Astrocyte (in vitro differentiated cells and primary cell): ENCODE results near the gene WNT9B. TPM values are rescaled to one million over a fixed set of nuclear protein-coding genes. Genes with fewer than 3 reads are reported as not detected.

Experiments used
- DNase-seq: peaks from one replicate; pipeline ENCODE4 v3.0.0-alpha.2; 2010; ENCODE audit warnings: low read depth
- FAIRE-seq: peaks from 2 replicates; lab custom pipeline; 2011; peaks lifted over from hg19 to GRCh38; lab: Jason Lieb, UNC
- H2AFZ ChIP-seq: 2 replicates; pipeline ENCODE4 v1.6.0; 2012; ENCODE audit warnings: low read depth, low read length, inconsistent platforms
- H3K27ac ChIP-seq: 2 replicates; pipeline ENCODE4 v1.5.1; 2011; ENCODE audit warnings: low read depth, low read length, inconsistent platforms
- H3K27me3 ChIP-seq: 2 replicates; pipeline ENCODE4 v1.6.0; 2011; ENCODE audit warnings: low read length, inconsistent platforms; ENCODE audit not compliant: insufficient read depth
- H3K36me3 ChIP-seq: 2 replicates; pipeline ENCODE4 v1.5.1; 2011; ENCODE audit warnings: low read length, inconsistent platforms; ENCODE audit not compliant: insufficient read depth
- H3K4me1 ChIP-seq: 2 replicates; pipeline ENCODE4 v1.5.1; 2011; ENCODE audit warnings: low read length, inconsistent platforms; ENCODE audit not compliant: insufficient read depth
- H3K4me2 ChIP-seq: 2 replicates; pipeline ENCODE4 v1.6.0; 2012; ENCODE audit warnings: low read length, inconsistent platforms
- H3K4me3 ChIP-seq: 2 replicates; pipeline ENCODE4 v1.5.1; 2011; ENCODE audit warnings: low read depth, mild to moderate bottlenecking, low read length, inconsistent platforms; ENCODE audit not compliant: insufficient read depth
- H3K79me2 ChIP-seq: 2 replicates; pipeline ENCODE4 v1.6.0; 2012; ENCODE audit warnings: mild to moderate bottlenecking, low read length, inconsistent platforms; ENCODE audit not compliant: insufficient read depth
- H3K9ac ChIP-seq: 2 replicates; pipeline ENCODE4 v1.6.0; 2012; ENCODE audit warnings: mild to moderate bottlenecking, low read length, inconsistent platforms
- H3K9me3 ChIP-seq: 2 replicates; pipeline ENCODE4 v1.5.1; 2012; ENCODE audit warnings: low read depth, mild to moderate bottlenecking, low read length, inconsistent platforms; ENCODE audit not compliant: insufficient read depth
- H4K20me1 ChIP-seq: 2 replicates; pipeline ENCODE4 v1.6.0; 2012; ENCODE audit warnings: low read length, inconsistent platforms; ENCODE audit not compliant: insufficient read depth
- H3K27ac Mint-ChIP-seq: one replicate; pipeline ENCODE4 v1.8.0; 2021; ENCODE audit warnings: mild to moderate bottlenecking, mixed read lengths; ENCODE audit not compliant: unreplicated experiment
- H3K27me3 Mint-ChIP-seq: one replicate; pipeline ENCODE4 v1.8.0; 2021; ENCODE audit warnings: low read depth, mixed read lengths; ENCODE audit not compliant: unreplicated experiment
- H3K36me3 Mint-ChIP-seq: one replicate; pipeline ENCODE4 v1.8.0; 2021; ENCODE audit warnings: low read depth, mixed read lengths; ENCODE audit not compliant: unreplicated experiment
- H3K4me1 Mint-ChIP-seq: one replicate; pipeline ENCODE4 v1.8.0; 2021; ENCODE audit warnings: low read depth, mixed read lengths; ENCODE audit not compliant: unreplicated experiment
- H3K4me3 Mint-ChIP-seq: one replicate; pipeline ENCODE4 v1.8.0; 2021; ENCODE audit warnings: mild to moderate bottlenecking, moderate library complexity, mixed read lengths; ENCODE audit not compliant: unreplicated experiment
- H3K9me3 Mint-ChIP-seq: one replicate; pipeline ENCODE4 v1.8.0; 2021; ENCODE audit warnings: mild to moderate bottlenecking, mixed read lengths; ENCODE audit not compliant: unreplicated experiment
- CTCF ChIP-seq: IDR thresholded peaks from 2 replicates; pipeline ENCODE4 v1.5.1; 2011; ENCODE audit warnings: low read depth, mild to moderate bottlenecking, inconsistent platforms, low read length, moderate library complexity; ENCODE audit not compliant: insufficient read depth
- EZH2 ChIP-seq: IDR thresholded peaks from 2 replicates; pipeline ENCODE4 v1.6.1; 2012; ENCODE audit warnings: mild to moderate bottlenecking, low read length, inconsistent platforms; ENCODE audit not compliant: insufficient read depth
- total RNA-seq: library from RNA; stranded (reverse); gene quantifications from 2 replicates; pipeline ENCODE4 v1.2.1, GENCODE V29; 2021

Gene WNT9B
- total RNA-seq, 1 donor from 2014 or later: 0.48 TPM

- Histone ChIP-seq H3K36me3 (no peaks in the 10 kb centered on the region), H3K27ac (no peak overlapping the region), H3K27me3 (peaks cover 55% of the 10 kb centered on the region), H3K79me2 (no peaks in the 10 kb centered on the region), H3K4me3 (no peak overlapping the region), H3K9me3 (peaks cover 7% of the 10 kb centered on the region), H3K4me1 (peaks cover 11% of the 10 kb centered on the region), H4K20me1 (no peaks in the 10 kb centered on the region), H2AFZ (no peak overlapping the region), H3K4me2 (no peak overlapping the region), H3K9ac (no peak overlapping the region)
- no peak for DNase-seq
- Mint-ChIP-seq H3K9me3 (peaks cover 3% of the 10 kb centered on the region), H3K27ac (no peak overlapping the region), H3K27me3 (peaks cover 65% of the 10 kb centered on the region), H3K4me3 (no peak overlapping the region), H3K36me3 (no peaks in the 10 kb centered on the region), H3K4me1 (no peaks in the 10 kb centered on the region)
- FAIRE-seq: no peak
- TF ChIP-seq EZH2 (no peak), CTCF (no peak)
Measured at GRCh38 chr17:46847204-46848191, 3.9 kb upstream of the WNT9B start.

GRCh38 chr17:46848534-46848933, 2.8 kb upstream of the WNT9B start:
- H3K4me1 ChIP-seq: peaks cover 11% of the 10 kb centered on the region
- no peak overlapping the region for H2AFZ ChIP-seq
- no peak overlapping the region for H3K27ac ChIP-seq
- H3K4me2 ChIP-seq: no peak overlapping the region
- no peak for TF ChIP-seq EZH2
- no peak for TF ChIP-seq CTCF
- no peak for FAIRE-seq
- no peaks in the 10 kb centered on the region for H4K20me1 ChIP-seq
- H3K9ac ChIP-seq: no peak overlapping the region
- H3K36me3 Mint-ChIP-seq: no peaks in the 10 kb centered on the region
- H3K27ac Mint-ChIP-seq: no peak overlapping the region
- H3K36me3 ChIP-seq: no peaks in the 10 kb centered on the region
- H3K79me2 ChIP-seq: no peaks in the 10 kb centered on the region
- H3K4me3 ChIP-seq: no peak overlapping the region
- peaks cover under 1% of the 10 kb centered on the region for H3K4me1 Mint-ChIP-seq
- no peak overlapping the region for H3K4me3 Mint-ChIP-seq
- H3K9me3 ChIP-seq: no peaks in the 10 kb centered on the region
- peaks cover 59% of the 10 kb centered on the region for H3K27me3 ChIP-seq
- DNase-seq: no peak
- H3K27me3 Mint-ChIP-seq: peaks cover 63% of the 10 kb centered on the region
- no peaks in the 10 kb centered on the region for H3K9me3 Mint-ChIP-seq

GRCh38 chr17:46850688-46851028, 725 bp upstream of the WNT9B start:
- H3K27ac ChIP-seq: no peak overlapping the region
- H3K9ac ChIP-seq: no peak overlapping the region
- peak overlapping the region; percentile 55 for H3K4me2 ChIP-seq
- H2AFZ ChIP-seq: no peak overlapping the region
- TF ChIP-seq CTCF (no peak), EZH2 (no peak)
- H3K4me1 ChIP-seq: peaks cover 11% of the 10 kb centered on the region
- DNase-seq (no peak), FAIRE-seq (no peak)
- H3K36me3 Mint-ChIP-seq: no peaks in the 10 kb centered on the region
- H3K4me1 Mint-ChIP-seq: peaks cover 15% of the 10 kb centered on the region
- no peak overlapping the region for H3K27ac Mint-ChIP-seq
- H3K36me3 ChIP-seq: no peaks in the 10 kb centered on the region
- no peaks in the 10 kb centered on the region for H3K9me3 Mint-ChIP-seq
- H3K4me3 ChIP-seq: no peak overlapping the region
- H3K4me3 Mint-ChIP-seq: peak overlapping the region; percentile 77
- H3K79me2 ChIP-seq: no peaks in the 10 kb centered on the region
- no peaks in the 10 kb centered on the region for H3K9me3 ChIP-seq
- H4K20me1 ChIP-seq: no peaks in the 10 kb centered on the region
- H3K27me3 ChIP-seq: peaks cover 58% of the 10 kb centered on the region
- H3K27me3 Mint-ChIP-seq: peaks cover 55% of the 10 kb centered on the region
